GM12878 (cell line): ENCODE results near the gene TSPAN19. TPM values are rescaled to one million over a fixed set of nuclear protein-coding genes. Genes with fewer than 3 reads are reported as not detected.

Source experiments
- ASH2L ChIP-seq: fragments of 300-600, 200-600 bp; sonication (generic); IDR thresholded peaks from 2 replicates; pipeline ENCODE4 v1.6.1; 2017; ENCODE audit warnings: low read depth, mild to moderate bottlenecking, borderline replicate concordance
- BCL3 ChIP-seq: IDR thresholded peaks from 2 replicates; pipeline ENCODE4 v1.6.1; 2011; ENCODE audit warnings: borderline replicate concordance, low read depth, mild to moderate bottlenecking, moderate library complexity, low read length; ENCODE audit not compliant: insufficient read depth, poor library complexity, severe bottlenecking
- CEBPZ ChIP-seq: fragments of 150-350 bp; IDR thresholded peaks from 2 replicates; pipeline ENCODE4 v1.6.1; 2016; ENCODE audit warnings: low read depth, low read length
- DPF2 ChIP-seq: fragments of 450-650 bp; IDR thresholded peaks from 2 replicates; pipeline ENCODE4 v1.6.1; 2017; ENCODE audit warnings: mild to moderate bottlenecking
- ETV6 ChIP-seq, 2 experiments: fragments of 450-650 bp in 1 of 2; IDR thresholded peaks in 1 of 2; conservative IDR thresholded peaks in 1 of 2; 2 replicates each; pipeline ENCODE4 v1.6.1; 2014; ENCODE audit warnings: antibody characterized with exemption in 1 of 2, borderline replicate concordance in 1 of 2, low read depth in 1 of 2, mild to moderate bottlenecking in 1 of 2, moderate library complexity in 1 of 2
- MXI1 ChIP-seq: fragments of 150-350 bp; IDR thresholded peaks from 2 replicates; pipeline ENCODE4 v1.6.1; 2011; ENCODE audit warnings: low read depth, mild to moderate bottlenecking, inconsistent platforms, low read length, improper control_type of control experiment
- MYC ChIP-seq: IDR thresholded peaks from 2 replicates; pipeline ENCODE4 v1.6.1; 2011; ENCODE audit warnings: mild to moderate bottlenecking, low read length, moderate library complexity, inconsistent platforms; ENCODE audit not compliant: insufficient read depth, insufficient replicate concordance, insufficient read length, severe bottlenecking
- PAX5 ChIP-seq: IDR thresholded peaks from 2 replicates; pipeline ENCODE4 v1.6.1; 2011; ENCODE audit warnings: low read depth, low read length, borderline replicate concordance
- RAD51 ChIP-seq: fragments of 450-650 bp; IDR thresholded peaks from 2 replicates; pipeline ENCODE4 v1.6.1; 2016; ENCODE audit warnings: moderate library complexity, mild to moderate bottlenecking, inconsistent platforms
- TCF12 ChIP-seq: IDR thresholded peaks from 2 replicates; pipeline ENCODE4 v1.6.1; 2011; ENCODE audit warnings: low read depth, mild to moderate bottlenecking, low read length
- WRNIP1 ChIP-seq: IDR thresholded peaks from 2 replicates; pipeline ENCODE4 v1.6.1; 2011; ENCODE audit warnings: low read depth, low read length, improper control_type of control experiment, borderline replicate concordance
- ZNF592 ChIP-seq: fragments of 450-650 bp; IDR thresholded peaks from 2 replicates; pipeline ENCODE4 v1.6.1; 2017; ENCODE audit warnings: mild to moderate bottlenecking, moderate library complexity
- ZZZ3 ChIP-seq: IDR thresholded peaks from 2 replicates; pipeline ENCODE4 v1.6.1; 2011; ENCODE audit warnings: low read depth; ENCODE audit not compliant: control insufficient read depth, insufficient read length
- polyA plus RNA-seq, 11 experiments: library from polyadenylated mRNA; depleted of rRNA in 4 of 11; unstranded in 6 of 11; stranded (reverse) in 5 of 11; fragments of >200 nt; fragmentation: Nextera tagmentation in 4 of 11; fragmentation: Illumina TruSeq in 1 of 11; extraction: Ambion mirVana in 4 of 11; extraction: Trizol in 1 of 11; gene quantifications; 1 replicate in 1 of 11; 2 replicates in 10 of 11; pipeline versions ENCODE4 v1.2.1 to v1.2.3, GENCODE V29; 2011 to 2016; ENCODE audit warnings: inconsistent platforms in 2 of 11, missing spikeins in 2 of 11, low read depth in 1 of 11
- total RNA-seq, 4 experiments: library from RNA; depleted of rRNA in 3 of 4; stranded (reverse); fragments of >200 nt in 3 of 4; fragmentation: Illumina TruSeq in 1 of 4; extraction: Trizol in 1 of 4; gene quantifications; 2 replicates each; pipeline versions ENCODE4 v1.2.1 to v1.2.3, GENCODE V29; 2013 to 2021

The TSPAN19 gene
- total and polyA plus RNA-seq, 10 of the 15 experiments (the other 5 are each of a cell fraction or from before 2014, with no cell fraction given): not detected

- TF ChIP-seq CEBPZ (no peak), PAX5 (no peak), TCF12 (no peak), RAD51 (no peak), ZZZ3 (no peak), DPF2 (no peak), BCL3 (no peak), ZNF592 (no peak), MXI1 (no peak), ETV6 (conservative IDR thresholded peaks at IDR 0.05 in 1 of 2, IDR thresholded peaks at IDR 0.05 in 1 of 2; ENCODE audit: borderline replicate concordance in 1 of 2, low read depth in 1 of 2) (no peak), MYC (no peak), ASH2L (no peak), WRNIP1 (no peak)
Observed at GRCh38 chr12:85017133-85017532, 18.9 kb downstream of the TSPAN19 start (continued).
